Activated naive CD8-positive, alpha-beta T cell treated with anti-CD3 and anti-CD28 coated beads, Interleukin-2, amount 50 U/mL, for 16 hours (primary cell): Measurements from ENCODE around the gene ZNF407.
A peak's percentile ranks its signal among the peaks of the same experiment; 100 is the strongest.
"Not testable (repeated sequence)": the region's sequence is repeated elsewhere in the genome, so short reads cannot be mapped to it uniquely, and the experiment has no call there.

Source experiments
- DNase-seq: peaks from one replicate; pipeline ENCODE4 v3.0.0-alpha.2; 2020; ENCODE audit warnings: low read depth, low spot score

The ZNF407 gene

GRCh38 chr18:74597662-74598349, at the start of gene ZNF407:
Gene ZNF407, plus strand, starts transcription at chr18:74597870. Its CDS starts 33,150 bp downstream, at chr18:74631020.
- DNase-seq: peak; percentile 74

GRCh38 chr18:74549591-74550104, 48.0 kb upstream of the ZNF407 start:
- no peak for DNase-seq

DNA sequence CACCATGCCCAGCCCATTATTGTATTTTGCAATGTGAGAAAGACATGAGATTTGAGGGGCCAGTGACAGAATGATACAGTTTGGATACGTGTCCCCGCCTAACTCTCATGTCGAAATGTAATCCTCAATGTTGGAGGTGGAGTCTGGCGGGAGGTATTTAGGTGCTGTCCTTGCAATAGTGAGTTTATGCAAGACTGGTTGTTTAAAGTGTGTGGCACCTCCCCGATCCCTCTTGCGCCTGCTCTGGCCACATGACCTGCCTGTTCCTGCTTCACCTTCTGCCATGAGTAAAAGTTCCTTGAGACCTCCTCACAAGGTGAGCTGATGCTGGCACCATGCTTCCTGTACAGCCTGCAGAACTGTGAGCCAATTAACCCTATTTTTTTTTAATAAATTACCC, 46.8 kb upstream of the ZNF407 start:
- no peak for DNase-seq

- DNase-seq: no peak
These were observed 46.2 kb upstream of the ZNF407 start for GRCh38 chr18:74551452-74551851.

DNA sequence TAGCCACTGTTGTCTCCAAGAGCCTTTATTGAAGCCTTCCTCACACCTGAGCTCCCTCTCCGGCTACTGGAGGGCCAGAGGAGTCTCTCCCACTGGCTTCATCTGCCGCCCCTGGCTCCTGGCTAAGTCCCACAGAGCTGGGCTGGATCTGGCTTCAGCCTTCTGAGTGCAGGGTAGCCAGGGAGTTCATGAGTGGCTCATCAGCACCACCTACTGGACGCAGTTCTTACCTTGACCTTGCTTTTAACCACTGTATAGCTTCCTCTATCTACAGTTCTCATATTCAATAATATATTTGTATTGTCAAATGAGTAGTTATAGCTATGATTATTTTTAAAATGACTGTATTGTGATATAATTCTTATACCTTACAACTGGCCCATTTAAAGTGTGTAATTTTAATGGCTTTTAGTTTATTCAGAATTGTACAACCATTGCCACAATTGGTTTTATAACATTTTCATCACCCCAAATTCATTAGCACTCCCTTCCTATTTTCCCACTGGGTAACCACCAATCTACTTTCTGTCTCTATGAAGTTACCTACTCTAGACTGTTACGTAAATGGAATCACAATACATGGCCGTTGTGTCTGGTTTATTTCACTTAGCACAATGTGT, 45.6 kb upstream of the ZNF407 start:
- DNase-seq: peak; percentile 46

DNA sequence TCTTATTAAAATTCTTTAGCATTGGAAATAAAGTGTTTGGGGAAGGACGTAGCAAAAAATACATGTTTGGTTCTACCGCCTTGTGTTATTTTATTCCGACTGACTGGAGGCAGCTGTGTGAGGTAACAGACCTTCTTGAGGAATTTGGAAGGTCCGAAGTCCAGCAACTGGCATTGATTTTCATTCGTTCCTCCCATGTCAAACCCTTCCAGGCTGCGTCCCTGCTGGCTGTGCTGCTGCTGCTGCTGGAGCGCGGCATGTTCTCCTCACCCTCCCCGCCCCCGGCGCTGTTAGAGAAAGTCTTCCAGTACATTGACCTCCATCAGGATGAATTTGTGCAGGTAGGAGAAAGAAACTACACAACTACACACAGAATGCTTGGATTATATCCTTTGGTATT, 41.5 kb upstream of the ZNF407 start:
- DNase-seq: no peak

DNA sequence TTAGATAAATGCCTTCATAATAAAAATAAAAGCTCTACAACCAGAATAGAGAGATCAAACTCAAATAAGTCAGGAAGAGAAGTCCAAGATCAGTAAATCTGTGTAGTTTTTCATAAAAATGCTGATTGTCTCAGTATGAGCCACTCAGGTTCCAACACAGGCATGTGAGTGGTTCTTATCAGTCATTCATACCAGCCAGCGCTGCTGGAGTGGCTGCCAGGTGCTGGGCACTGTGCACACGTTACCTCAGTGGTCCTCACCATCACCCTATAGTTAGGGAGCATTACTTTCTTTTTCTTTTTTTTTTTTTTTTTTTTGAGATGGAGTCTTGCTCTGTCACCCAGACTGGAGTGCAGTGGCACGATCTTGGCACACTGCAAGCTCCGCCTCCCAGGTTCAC, 39.6 kb upstream of the ZNF407 start:
- DNase-seq: no peak

GRCh38 chr18:74562131-74562730, 35.4 kb upstream of the ZNF407 start:
- DNase-seq: no peak

DNA sequence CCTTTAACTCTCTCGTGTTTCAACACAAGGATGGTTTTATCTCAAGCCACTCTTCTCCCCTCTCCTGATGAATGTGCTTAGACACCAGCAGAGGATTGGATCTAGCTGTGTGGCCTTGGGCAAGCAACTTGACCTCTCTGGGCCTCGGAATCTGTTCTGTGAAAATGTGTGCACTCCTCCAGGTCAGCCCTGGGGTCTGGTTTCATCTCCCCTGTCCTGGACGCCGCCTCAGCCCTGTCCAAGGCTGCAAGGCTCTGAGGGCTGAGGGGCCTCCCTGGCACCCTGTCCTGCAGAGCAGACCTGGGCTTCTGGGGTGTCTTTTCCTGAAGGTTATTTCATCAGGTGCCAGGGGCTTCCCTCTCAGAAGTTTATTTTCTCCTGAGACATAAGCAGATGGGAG, 34.9 kb upstream of the ZNF407 start:
- no peak for DNase-seq

DNA sequence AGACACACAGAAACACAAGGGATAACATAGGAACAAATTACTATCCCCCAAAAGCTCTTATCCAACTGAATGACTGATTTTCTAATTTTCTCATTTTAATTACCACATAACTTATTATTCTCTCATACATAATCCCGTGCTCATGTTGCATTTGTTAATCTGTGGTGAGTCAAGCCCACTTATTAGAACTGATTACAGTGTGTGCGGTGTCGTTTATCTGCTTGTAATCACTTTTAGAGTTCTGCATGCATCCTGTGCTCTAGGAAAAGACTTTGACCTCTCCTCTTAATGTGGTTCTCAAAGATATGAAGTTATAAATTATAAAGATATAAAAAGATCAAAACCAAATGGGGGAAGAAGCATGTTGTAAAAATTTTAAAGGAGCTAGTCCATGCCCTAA, 33.7 kb upstream of the ZNF407 start:
- DNase-seq: no peak

- not testable (repeated sequence) for DNase-seq
These were observed 32.5 kb upstream of the ZNF407 start for GRCh38 chr18:74565164-74565563.

DNA sequence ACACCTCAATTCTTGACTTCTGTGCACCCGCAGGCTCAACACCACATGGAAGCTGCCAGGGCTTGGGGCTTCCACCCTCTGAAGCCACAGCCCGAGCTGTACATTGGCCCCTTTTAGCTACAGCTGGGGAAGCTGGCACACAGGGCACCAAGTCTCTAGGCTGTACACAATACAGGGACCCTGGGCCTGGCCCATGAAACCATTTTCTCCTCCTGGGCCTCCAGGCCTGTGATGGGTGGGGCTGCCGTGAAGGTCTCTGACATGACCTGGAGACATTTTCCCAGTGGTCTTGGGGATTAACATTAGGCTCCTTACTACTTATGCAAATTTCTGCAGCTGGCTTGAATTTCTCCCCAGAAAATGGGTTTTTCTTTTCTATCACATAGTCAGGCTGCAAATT, 31.7 kb upstream of the ZNF407 start:
- DNase-seq: not testable (repeated sequence)

- no peak for DNase-seq
These were observed 29.8 kb upstream of the ZNF407 start for GRCh38 chr18:74567822-74568221.

DNA sequence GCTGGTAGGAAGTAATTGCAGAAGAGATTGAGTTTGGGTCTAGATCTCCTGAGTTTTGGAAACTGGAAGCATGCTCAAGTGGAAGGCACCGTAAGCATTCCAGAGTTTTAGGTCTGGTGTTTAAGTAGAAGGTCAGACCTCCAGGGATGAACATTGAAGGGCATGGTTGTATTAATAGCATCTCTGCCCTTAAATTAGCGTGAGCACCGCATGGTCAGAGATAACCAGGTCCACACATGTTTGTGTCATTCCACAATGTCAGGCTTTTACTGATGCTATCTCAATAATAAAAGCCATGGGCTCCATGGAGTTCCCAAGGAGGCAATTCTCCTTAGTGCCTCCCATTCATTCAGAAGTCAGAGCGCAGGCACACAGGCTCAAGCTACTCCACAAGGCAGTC, 28.3 kb upstream of the ZNF407 start:
- DNase-seq: no peak

DNA sequence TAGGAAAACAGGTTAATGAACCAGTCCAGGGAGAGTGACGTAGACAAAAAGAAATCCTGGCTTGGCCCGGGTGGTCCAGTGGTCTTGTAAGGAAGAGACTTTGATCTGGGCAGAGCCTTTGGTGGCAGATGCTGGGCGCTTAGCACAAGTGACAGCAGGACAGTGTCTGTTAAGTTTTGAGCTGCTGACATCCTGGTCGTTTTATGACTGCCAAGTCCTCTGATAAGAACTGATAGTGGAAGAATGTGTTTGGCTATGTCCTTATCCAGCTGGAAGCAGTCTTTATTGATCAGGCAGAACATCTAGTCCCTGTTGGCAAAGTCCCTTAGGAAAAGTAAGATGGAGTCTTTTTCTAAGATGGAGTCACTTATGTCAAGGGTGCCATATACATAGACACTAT, 27.4 kb upstream of the ZNF407 start:
- no peak for DNase-seq

DNA sequence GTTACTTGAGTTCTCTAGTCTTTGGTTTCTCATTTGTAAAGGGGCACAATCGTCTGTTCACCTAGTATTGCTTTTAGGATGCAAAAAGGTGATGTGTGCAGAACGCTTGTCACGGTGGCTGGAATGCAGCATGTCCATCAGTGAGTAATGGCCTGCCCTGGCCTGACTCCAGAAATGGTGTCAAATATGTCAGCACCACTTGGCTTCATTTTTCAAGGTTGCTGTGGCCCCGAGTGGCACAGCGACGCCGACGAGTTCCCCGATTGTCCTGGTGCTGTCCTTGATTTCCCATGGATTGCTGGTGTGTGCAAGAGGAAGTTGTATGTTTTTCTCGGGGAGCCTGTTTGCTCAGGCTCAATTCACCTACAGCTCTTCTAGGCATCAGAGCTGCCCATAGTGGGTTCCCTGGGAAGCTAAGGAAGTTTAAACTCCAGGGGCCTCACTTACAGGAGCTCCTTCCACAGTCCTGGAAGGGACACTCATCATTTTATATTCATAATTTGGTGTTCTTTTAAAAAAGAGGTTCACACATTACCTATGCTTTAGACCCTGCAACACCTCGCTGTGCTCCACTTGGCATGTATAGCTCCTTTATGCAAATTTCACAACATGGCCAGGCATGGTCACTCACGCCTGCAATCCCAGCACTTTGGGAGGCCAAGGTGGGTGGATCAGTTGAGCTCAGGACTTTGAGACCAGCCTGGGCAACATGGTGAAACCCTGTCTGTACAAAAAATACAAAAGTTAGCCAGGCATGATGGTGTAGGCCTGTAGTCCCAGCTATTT, 25.6 kb upstream of the ZNF407 start:
- DNase-seq: no peak

DNA sequence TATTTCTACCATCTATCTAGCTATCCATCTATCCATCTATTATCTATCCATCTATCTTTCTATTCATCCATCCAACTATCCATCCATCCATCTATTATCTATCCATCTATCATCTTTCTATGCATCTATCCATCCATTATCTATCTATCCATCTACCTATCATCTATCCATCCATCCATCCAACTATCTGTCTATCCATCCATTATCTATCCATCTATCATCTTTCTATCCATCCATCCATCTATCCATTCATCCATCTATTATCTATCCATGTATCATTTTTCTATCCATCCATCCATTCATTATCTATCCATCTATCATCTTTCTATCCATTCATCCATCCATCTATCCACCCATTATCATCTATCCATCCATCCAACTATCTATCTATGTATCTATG, 24.6 kb upstream of the ZNF407 start:
- DNase-seq: no peak

- no peak for DNase-seq
These were observed 22.8 kb upstream of the ZNF407 start for GRCh38 chr18:74574916-74575315.

- no peak for DNase-seq
These were observed 20.7 kb upstream of the ZNF407 start for GRCh38 chr18:74577019-74577418.

DNA sequence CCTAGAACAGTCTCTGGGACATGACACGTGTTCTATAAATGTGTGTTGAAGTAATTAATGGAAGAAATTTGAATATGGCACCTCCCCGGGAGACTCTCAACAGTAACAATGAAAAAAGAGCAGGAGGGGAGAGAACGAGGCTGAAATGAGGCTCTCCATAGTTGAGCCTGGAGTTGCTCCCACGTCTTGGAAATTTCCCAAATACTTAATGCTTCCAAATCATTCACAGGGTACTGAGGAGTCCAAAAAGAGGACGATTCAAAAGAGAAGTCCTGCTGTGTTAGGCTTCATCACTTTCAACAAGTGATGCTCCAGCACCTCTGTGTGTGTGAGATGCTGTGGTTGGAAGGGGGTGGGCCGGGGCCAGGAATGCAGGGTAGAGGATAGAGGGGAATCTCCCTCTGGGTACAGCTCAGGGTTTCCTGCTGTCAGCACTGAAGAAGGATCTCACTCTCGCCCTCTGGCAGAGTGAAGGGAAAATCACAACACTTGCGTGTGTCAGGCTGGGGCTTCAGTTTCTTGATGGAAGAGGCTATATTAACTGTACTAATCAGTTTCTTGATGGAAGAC, 18.1 kb upstream of the ZNF407 start:
- DNase-seq: no peak

DNA sequence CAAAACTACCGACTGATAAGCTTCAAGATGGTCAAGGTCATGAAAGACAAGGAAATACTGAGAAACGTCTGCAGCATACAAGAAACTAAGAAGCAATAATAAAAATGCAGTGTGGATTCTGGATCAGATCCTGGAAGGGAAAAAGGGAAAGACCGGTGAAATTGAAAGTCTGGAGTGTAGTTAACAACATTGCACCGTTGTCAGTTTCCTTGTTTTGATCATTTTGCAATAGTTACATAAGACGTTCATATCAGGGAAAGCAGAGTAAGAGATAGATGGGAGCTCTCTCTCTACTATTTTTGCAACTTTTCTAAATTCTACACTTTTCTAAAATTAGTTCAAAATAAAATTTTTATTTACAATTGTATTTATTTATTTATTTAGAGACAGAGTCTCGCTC, 15.0 kb upstream of the ZNF407 start:
- no peak for DNase-seq

- DNase-seq: no peak
These were observed 10.2 kb upstream of the ZNF407 start for GRCh38 chr18:74587441-74587840.
